SKM-1 treated with dmso at 0.1 percent for 144 hours (cell line): Measurements from ENCODE around the gene AP4B1.

ENCODE experiments used
- DNase-seq: peaks from one replicate; lab custom pipeline; 2025; ENCODE audit not compliant: unreplicated experiment; lab: John Stamatoyannopoulos, UW

AP4B1 gene

DNA sequence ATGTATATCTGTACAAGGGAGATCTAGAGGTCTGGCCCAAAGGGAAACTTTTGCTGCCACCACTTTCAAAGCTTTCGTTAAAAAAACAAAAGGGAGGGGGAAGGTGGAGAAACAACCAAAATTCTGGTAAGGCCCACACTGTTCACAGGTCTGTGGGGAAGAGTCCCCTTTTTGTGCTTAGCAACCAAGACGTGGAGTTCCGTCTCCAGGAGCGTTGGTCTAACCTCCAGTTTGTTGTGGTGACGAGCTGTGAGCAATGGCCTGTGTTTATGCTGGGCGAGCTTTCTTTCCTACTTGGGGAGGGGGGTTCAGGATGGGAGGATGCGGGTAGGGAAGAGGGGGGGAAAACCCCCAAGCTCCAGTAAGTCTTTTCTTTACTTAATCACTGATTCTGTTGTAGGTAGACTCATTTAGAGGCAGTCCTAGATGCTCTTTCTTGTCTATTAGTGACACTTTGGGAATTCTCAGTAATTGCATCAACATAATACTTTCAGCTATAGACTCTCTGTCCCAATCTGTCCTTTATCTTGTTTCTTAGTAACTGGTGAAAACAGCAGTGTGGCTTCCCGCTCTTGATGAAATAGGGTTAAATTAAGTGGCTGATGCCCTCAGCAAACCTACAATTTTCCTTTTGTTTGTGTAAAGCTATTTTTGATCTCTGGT lies 26.0 kb upstream of the AP4B1 start:
- DNase-seq: peak; percentile 76

DNA sequence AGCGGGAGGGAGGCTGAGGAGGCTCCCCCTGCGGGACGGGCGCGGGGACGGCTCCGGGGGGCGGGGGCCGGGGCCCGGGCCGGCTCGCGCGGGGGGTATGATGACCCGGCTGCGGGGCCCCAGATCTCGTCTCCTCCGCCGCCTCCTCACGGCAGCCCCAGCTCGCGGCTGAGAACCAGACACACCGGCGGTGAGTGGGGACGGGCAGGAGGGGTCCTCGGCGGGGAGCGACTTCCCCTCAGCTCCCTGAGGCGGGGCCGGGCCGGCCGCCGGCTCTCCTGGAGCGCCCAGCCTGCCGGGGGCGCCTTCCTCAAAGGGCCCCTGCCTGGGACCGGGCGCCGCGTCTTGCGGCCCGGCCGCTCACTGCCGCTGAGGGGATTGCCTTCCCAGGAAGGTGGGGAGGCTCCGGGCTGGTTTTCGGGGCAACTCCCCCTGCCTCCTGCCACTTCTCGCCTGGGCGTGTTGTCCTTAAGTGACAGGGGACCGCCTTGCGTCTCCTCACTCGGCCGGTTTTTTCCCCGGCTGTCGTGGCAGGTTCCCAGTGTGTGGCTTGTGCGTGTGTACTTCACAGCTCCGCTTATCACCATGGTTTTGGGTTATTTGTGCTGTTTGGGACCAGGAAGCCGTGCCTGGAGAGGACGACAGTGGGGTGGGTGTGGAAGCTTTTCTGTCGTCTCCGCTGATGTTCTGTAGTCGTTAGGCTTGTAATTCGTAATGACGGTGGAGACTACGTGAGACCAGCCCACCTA lies 25.3 kb upstream of the AP4B1 start:
- no peak for DNase-seq

DNA sequence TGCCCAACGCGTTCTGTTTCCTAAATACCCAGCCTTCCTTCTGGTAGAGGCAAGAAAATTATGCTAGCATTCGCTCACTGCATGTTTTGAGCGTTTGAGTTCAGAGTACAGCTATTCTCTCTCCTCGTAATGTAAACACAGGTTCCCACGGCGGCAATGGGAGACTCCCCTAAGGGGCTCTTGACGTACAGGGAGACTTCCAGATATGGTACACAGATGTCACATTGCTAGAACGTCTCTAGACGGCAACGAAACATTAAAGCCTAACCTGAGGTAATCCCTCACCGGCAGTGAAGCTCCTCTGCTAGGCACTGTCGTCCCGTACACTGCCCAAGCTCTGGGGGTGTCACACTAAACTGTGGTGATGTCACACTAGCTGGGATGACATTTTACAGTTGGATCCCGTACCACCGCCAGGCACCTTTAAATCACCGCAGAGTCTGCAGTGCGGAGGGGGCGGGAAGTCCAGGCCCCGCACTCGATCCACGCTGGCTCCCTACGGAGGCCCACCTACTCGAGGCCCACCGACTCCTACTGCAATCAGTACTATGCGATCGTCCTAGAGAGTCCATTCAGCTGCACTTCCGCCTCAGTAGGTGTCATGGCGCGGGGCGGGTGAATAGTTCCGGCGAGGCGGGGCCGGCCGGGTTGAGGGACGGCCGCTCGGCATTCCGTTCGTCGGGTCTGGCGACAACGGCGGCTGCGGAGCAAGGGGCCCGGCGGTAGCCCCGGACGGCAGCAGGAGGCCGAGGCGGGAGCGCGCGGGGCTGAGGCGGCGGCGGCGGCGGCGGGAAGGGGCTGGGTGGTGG lies 24.5 kb upstream of the AP4B1 start, which contains the start of gene HIPK1:
Gene HIPK1 (plus strand): TSS at position 384 of the 809 bp plus-strand sequence.
- DNase-seq: peak; percentile 79

DNA sequence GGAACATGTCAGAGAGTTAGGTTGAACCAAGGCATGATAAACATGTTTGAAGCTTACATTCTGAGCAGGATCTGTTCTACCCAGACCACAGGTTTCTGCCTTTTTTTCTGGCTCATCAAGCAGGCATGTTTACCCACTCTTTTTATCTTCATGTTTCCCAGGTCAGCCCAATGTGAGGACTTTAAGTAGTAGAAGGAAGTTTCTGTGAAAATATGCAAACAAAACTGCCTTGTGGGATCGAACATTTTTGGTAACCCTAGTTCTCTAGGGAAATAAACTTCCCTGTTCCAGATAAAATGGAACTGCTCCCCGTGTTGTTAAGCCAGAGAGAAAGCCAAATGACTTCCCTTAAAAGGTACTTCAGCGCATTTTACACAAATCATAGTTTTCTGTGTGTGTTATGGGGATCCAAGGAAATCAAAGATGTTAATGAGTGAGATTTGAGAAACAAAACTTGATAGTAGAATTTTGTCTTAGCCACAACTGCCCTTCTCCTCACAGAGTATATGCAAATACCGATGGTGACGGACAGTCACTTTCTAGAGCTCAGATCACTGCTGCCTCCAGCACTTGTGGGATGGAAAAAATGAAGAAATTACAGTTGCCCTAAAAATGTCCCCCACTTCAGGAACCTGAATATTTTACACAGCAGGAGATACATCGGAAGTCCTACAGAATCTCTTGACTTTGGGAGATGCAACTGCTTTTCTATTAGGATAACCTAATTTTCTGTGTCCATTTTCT lies 23.8 kb upstream of the AP4B1 start:
- no peak for DNase-seq

DNA sequence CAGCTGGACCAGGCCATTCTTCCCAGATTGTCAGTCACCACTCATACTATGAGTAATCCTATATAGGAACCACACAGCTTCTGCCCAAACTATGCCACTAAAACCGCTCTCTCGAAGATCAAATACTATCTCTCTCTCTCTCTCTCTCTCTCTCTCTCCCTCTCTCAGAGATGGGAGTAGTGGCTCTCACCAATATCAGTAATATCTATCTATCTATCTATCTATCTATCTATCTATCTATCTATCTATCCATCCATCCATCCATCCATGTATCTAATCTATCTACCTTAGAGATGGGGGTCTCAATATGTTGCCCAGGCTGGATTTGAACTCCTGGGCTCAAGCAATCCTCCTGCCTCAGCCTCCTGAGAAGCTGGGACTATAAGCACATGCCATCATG lies 19.9 kb upstream of the AP4B1 start:
- no peak for DNase-seq

DNA sequence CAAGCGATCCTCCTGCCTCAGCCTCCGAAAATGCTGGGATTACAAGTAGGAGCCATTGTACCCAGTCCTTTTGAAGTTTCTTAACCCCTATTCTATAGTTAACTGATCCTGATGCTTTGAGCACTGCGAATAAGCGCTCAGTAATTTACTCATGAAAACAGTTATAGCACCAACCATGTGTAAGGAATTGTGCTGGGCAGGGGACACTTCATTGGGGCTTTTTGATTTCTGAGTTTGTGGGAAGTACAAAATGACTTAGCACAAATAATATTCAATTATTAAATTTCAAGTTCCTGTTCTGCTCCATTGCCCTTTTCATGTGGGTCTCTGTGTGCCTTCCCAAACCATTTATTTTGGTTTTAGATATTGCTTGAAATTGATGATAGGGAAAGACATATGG lies 18.4 kb upstream of the AP4B1 start:
- DNase-seq: no peak

DNA sequence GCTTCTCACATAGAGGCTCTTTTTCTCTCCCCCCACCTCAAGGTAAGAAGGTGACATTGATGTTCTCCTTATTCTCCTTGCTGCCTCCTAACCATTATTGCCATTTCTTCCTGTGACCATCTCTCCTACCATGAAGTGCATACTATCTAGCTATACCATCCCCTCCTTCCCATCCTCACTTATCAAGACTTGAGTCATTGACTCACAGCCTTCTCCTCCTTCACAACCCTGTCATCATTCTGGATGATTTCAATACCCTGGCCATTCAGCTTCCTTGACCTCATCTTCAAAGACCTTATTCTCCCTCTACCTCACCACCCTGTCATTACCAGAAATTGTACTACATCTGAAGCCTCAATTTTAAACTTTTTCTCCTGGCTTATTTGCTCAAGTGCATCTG lies 13.6 kb upstream of the AP4B1 start:
- no peak for DNase-seq

DNA sequence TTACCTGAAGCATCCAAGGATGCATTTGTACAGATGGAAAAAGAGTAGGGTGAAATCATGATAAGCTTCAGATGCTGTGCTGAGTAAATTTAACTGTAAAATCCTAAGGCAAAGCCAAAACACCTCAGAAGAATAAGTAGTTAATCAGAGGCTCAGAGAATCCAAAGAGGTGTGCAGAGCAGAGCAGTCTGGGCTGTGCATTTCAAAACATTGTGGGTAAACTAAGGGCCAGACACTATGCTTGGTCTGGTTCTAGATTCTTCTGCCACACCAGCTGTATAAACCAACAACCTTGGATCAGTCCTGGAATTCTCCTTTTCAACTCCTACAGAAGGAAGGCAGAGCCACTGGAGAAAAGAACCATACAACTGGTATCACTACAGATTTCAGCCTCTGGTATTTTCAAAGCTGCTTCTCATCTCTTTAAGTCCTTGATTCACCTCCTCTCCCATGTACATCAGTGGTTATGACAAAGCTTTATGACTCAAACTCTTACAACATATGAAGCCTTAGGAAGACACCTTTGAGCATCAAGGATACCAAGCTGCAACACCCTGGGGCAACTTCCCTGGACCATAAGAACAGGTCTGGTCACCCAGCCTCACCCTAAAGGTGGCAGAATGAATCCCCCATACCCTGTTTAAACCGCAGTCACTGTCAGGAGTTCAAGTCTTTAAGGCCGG lies 12.9 kb upstream of the AP4B1 start:
- DNase-seq: no peak

DNA sequence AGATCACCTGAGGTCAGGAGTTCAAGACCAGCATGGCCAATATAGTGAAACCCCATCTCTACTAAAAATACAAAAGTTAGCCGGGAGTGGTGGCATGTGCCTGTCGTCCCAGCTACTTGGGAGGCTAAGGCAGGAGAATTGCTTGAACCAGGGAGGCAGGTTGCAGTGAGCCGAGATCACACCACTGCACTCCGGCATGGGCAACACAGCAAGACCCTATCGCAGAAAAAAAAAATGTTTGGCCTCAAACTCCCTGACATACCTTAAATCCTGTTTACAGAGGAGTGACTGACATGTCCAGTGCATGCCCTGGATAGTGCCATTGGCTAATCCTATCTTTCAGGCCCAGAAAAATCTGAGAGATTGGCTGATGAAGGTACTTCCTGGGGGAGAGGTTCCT lies 12.4 kb upstream of the AP4B1 start:
- no peak for DNase-seq

DNA sequence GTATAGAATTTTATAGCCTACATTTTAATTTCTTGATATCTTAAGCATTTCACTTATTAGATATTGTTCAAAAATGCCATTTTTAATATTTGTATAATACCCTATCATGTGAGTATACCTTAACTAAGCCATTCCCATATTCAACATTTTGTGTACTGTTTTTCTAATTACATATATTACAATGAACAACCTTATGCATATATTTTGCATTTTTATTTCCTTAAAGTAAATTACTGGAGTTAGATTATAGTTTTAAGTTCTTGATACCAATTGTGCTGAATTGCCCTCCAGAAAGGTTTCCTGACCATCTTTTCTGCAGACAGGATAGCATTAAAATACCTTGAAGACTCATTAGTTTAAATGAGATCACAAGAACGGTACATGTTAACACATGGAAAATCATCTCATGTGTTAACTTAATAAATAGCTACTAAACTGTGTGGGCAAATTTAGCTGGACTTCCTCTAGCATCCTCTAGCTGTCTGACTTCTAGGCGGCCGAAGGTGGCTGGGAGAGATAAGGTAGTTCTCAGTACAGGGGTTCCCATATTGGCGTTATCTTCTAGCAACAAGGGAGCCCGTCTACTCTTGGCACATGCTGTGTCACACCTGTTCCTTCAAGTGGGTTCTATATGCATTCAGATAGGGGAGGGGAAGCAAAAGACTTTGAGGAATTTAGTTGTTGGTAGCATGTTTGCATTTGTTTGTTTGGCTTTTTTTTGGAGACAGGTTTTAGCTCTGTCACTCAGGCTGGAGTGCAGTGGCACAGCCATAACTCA lies 9.5 kb upstream of the AP4B1 start:
- DNase-seq: no peak

DNA sequence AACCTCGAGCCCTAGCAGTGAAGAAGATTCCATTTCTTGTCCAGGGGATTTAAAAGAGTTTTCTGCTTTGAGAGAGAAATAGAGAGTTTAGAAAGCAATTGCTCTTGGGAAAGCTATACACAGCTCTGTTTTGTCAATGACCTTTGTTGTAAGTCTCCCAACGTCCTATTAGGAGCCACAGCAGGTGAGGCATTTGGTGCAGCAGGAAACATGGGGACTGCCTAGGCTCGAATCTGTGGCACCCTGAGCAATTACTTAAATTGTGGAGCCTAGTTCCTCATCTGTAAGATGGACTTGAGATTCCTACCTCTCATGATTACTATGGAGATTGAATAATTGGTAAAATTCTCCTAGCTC lies 8.7 kb upstream of the AP4B1 start:
- DNase-seq: no peak

DNA sequence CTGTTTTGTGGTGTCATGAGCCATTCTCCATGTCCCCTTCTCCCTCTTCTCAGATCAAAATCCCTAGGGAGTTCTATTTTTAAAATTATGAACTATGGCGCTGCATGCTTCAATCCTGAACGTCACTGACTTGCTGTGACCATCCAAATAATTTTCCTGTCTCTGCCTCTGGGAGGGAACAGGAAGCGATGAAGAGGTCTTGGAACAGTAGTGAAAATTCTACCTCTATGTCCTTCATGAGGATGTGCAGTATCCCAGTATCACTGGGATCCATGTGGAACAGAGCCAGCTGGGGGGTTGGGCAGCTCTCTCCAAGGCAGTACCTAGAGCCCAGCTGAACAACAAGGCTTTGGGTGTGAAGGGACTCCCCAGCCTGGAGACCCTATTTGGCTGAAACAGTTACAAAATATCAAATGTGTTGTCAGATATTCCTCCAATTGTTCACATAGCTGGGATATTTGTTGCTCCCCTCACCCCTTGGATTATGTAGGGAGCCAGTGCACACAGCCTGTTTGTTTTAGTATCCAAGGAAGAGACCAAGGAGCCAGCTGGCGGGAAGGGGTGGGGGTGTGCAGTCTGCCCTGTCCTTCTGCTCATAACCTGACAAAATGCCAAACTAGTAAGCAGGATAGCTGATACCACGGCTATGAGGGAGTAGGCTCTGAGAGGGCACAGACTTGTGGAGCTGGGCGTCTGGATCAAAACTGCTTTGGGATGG lies 8.2 kb upstream of the AP4B1 start:
- DNase-seq: no peak

DNA sequence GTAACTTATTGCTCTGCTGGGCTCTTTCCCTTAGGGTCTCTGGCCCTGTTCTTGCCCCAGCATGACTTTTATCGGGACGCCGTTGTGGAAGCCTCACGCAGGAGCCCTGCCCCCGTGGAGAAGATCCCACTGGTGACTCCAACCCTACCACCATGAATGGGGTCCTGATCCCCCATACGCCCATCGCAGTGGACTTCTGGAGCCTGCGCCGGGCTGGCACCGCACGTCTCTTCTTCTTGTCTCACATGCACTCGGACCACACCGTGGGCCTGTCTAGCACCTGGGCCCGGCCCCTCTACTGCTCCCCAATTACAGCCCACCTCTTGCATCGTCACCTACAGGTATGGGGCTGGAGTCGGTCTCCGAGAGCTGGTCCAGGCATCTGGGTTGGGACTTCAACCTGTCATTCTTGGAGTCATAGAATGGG lies 849 bp upstream of the AP4B1 start:
- no peak for DNase-seq

DNA sequence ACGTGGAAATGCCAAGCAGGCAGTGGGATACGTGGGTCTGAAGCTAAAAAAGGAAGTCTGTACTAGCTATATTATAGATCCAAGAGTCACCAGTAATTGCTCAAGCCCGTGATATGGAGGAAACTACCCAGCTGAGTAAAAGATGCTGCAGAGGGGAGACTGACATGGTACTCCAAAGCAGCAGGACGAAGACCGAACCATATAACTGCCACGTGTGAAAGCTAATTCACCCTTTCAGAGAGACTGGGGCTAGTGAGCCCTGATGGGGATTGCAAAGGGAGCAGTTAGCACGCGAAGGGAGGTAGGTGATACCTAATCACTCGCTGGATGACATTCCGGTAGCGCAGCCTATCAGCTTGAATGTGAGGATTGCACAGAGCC lies 316 bp downstream of the AP4B1 start:
- DNase-seq: peak; percentile 58

DNA sequence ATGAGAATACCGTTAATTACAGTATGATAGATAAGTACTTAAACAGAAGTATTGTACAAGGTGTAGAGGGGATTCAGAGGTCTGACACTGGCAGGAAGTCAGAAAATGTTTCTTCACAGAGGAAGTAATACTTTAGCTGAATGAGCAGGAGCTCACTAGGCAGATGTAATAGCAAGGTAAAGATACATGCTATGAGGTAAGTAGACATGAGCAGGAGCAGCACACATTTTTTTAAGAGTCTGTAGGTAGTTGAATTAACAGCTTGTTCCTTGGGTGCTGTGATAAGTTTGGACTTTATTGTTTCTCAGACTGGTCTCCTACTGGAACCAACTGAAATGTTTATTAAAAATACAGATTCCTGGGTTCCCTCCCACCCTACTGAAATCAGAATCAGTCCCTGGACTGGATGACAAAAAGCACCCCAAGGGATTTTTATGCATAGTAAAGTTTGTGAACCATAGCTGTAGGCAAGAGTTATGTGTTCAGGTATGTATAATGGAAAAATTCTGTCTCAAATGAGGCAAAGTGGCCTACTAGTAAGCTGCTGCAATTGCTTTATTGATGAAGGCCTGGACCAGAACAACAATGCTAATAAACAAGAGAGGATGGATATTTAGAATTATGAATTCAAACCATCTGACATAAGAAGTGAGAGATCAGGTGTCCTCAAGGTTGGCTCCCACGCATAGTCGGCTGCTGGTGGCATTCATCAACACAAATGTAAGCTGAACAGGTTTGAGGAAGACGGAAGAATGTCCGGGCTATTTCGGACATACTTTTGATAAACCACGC lies 902 bp downstream of the AP4B1 start:
- DNase-seq: no peak

DNA sequence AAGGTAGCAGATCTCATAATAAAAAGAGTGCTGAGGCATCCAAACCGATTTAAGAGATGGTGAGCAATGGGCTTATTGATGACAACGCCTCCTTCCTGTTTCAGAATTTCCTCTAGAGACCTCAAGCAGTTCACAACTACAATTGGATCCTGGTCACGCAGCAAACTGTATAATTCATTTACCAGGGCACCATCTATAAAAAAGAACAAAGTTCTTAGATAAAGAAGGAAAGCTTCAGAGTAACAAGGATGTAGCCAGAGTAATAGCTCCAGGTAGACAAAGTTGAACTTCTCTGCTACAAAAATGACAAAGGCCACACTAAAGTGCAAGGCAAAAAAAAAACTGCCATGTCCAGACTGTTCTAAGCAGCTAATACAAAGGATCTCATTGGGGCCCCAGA lies 3.4 kb downstream of the AP4B1 start:
- DNase-seq: no peak

DNA sequence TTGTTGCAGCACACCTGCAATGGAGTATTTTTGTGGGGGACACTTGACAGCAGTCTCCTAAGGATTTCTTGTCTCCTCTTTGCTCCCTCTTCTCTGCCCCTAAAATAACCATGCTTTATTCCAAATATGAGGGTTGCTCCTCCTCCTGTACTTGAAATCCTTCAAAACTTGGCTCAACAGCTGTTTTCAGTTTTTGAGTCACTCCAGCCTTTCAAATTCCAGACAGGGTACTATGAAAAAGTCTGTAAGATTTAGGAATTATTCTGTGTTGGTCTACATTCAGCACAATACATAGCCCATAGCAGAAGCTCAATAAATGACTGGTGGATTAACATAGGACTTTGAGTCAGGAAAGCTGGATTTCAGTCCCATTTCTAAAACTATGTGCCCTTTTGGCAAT lies 5.5 kb downstream of the AP4B1 start:
- no peak for DNase-seq

DNA sequence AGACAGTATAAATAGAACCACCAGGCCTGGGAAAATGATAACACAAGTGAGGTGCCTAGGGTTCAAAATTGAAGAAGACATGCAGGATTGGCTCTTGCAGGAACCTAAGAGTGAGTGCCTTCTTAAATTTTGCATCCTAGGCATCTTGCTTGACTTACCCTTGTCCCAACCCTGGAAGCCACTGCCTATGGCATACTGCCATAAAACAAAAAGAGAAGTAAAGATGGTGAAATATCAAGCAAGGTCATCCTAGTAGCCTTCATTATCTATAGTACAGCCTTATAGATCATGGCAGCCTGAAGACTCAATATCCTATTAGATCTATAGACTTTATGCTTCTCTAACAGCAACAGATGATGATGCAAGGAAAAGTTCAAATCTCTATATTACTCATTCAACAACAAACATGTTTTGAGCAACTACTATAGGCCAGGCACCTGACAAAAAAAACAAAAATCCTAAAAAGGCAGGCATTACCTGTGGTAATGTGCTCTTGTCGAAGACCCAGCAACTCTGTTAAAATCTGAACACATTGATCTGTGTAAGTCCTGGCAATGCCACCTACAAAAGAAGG lies 6.3 kb downstream of the AP4B1 start:
- peak; percentile 44 for DNase-seq
